Mesothelial cell of epicardium (in vitro differentiated cells): ENCODE results near the gene XRCC5. TPM values are rescaled to one million over a fixed set of nuclear protein-coding genes. Genes with fewer than 3 reads are reported as not detected.

ENCODE experiments used
- DNase-seq, 2 experiments: peaks; one replicate each; pipeline ENCODE4 v3.0.0; 2021; ENCODE audit warnings: low spot score in 2 of 2; ENCODE audit not compliant: unreplicated experiment in 2 of 2
- H3K27ac Mint-ChIP-seq: 2 replicates; pipeline ENCODE4 v1.8.0; 2021; ENCODE audit warnings: mixed read lengths
- H3K27me3 Mint-ChIP-seq: 2 replicates; pipeline ENCODE4 v1.8.0; 2021; ENCODE audit warnings: low read depth, mixed read lengths
- H3K36me3 Mint-ChIP-seq: 2 replicates; pipeline ENCODE4 v1.8.0; 2021; ENCODE audit warnings: mixed read lengths
- H3K4me1 Mint-ChIP-seq: 2 replicates; pipeline ENCODE4 v1.8.0; 2021; ENCODE audit warnings: mixed read lengths
- H3K4me3 Mint-ChIP-seq: 2 replicates; pipeline ENCODE4 v1.8.0; 2021; ENCODE audit warnings: mild to moderate bottlenecking, moderate library complexity, mixed read lengths
- H3K9me3 Mint-ChIP-seq: 2 replicates; pipeline ENCODE4 v1.8.0; 2021; ENCODE audit warnings: mixed read lengths
- total RNA-seq: library from RNA; stranded (reverse); gene quantifications from 3 replicates; pipeline ENCODE4 v1.2.1, GENCODE V29; 2021
- TF ChIP-seq, protein P1 (sequence below): fragments of 200-600 bp; sonication (generic); IDR thresholded peaks from one replicate; pipeline ENCODE4 v1.5.0; 2021; ENCODE audit warnings: antibody characterized with exemption; ENCODE audit not compliant: unreplicated experiment

Gene XRCC5
- total RNA-seq, 1 donor from 2014 or later = 294 TPM

DNA sequence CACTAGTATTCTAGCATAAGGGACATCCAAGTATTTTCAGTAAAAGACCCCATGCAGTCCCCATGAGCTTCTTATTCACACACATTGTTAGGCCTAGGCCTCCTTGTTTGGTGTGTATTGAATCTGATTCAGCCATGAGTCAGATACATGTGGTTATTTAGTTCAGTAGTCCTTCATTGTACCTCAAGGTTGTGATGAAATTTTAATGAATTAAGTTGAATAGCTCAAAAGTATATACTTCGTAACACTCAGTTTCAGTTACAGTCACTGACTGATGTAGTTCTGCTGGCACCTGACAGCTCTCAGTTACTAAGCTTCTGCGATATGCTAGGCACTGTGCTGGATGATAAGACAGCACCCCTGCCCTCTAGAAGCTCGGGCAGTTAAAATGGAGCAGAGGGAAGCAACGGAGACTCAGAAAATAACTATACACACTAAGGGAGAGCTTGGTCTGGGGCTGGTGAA, 86.4 kb downstream of the XRCC5 start:
- DNase-seq = no peak
- Mint-ChIP-seq H3K9me3 (no peaks in the 10 kb centered on the region), H3K27me3 (no peaks in the 10 kb centered on the region), H3K4me1 (no peaks in the 10 kb centered on the region), H3K27ac (no peak overlapping the region), H3K36me3 (peaks cover 63% of the 10 kb centered on the region), H3K4me3 (no peak overlapping the region)
- TF ChIP-seq, protein P1, sequence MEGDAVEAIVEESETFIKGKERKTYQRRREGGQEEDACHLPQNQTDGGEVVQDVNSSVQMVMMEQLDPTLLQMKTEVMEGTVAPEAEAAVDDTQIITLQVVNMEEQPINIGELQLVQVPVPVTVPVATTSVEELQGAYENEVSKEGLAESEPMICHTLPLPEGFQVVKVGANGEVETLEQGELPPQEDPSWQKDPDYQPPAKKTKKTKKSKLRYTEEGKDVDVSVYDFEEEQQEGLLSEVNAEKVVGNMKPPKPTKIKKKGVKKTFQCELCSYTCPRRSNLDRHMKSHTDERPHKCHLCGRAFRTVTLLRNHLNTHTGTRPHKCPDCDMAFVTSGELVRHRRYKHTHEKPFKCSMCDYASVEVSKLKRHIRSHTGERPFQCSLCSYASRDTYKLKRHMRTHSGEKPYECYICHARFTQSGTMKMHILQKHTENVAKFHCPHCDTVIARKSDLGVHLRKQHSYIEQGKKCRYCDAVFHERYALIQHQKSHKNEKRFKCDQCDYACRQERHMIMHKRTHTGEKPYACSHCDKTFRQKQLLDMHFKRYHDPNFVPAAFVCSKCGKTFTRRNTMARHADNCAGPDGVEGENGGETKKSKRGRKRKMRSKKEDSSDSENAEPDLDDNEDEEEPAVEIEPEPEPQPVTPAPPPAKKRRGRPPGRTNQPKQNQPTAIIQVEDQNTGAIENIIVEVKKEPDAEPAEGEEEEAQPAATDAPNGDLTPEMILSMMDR = no peak

DNA sequence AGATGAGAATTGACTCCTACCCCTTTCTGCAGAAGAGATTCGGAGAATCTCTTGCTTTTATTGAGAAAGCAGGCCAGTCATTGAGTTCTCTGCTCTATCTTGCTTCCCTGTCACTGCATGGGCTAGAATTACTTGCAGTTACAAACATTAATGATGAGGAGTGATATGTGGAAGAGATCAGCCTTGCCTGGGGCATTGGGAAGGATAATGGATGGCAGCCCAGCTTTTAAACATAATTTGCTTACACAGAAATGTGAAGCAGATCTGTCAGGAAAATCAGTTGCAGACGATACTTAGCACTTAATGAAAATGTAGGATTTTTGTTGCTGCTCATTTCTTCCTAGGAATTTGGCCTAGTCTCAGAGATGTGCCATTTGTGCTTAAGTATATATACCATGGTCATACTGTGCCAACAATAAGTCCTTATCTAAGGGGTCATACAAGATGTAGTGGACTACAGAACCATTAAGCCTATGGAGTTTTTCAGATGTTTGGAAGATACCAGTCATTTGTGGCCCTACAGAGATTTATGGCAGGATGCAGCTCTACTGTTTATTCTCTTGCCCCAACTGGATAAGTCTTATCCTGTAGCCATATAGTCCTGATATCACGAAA, 92.7 kb downstream of the XRCC5 start:
- TF ChIP-seq, protein P1 = no peak
- DNase-seq = no peak
- Mint-ChIP-seq H3K4me1 (peaks cover 13% of the 10 kb centered on the region), H3K27me3 (no peaks in the 10 kb centered on the region), H3K36me3 (peaks cover 77% of the 10 kb centered on the region), H3K27ac (no peak overlapping the region), H3K4me3 (no peak overlapping the region), H3K9me3 (no peaks in the 10 kb centered on the region)

DNA sequence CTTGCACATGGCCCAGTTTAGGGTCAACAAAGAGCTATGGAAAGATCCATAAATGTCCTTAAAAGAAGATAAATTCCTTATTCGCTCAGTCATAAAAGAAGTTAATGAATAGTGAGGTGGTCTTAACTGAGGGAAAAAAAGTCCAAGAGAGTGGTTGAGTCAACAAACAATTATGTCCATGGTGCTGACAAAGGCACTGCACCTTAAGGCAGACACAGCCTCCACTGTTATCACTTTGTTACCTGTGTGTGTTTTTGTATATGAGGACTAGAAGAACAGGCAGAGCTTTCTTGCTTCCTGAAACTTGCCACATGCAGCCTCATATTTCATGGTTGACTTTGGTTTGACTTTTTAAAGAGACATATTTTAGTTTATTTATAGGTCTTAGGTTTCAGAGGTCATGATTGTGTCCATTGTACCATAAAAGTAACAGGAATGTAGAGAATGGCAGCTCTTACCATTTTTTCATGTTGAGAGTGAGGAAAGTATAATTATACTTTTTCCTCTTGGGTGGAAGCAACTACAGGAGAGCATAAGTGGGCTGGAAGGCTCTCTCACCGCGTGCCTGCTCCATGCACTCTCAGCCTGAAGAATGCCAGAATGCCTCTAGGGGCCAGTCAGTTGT, 93.6 kb downstream of the XRCC5 start:
- H3K9me3 Mint-ChIP-seq = no peaks in the 10 kb centered on the region
- TF ChIP-seq, protein P1 = no peak
- H3K4me3 Mint-ChIP-seq = no peak overlapping the region
- no peak overlapping the region for H3K27ac Mint-ChIP-seq
- H3K27me3 Mint-ChIP-seq = no peaks in the 10 kb centered on the region
- peaks cover 13% of the 10 kb centered on the region for H3K4me1 Mint-ChIP-seq
- H3K36me3 Mint-ChIP-seq = peaks cover 77% of the 10 kb centered on the region
- DNase-seq = no peak

DNA sequence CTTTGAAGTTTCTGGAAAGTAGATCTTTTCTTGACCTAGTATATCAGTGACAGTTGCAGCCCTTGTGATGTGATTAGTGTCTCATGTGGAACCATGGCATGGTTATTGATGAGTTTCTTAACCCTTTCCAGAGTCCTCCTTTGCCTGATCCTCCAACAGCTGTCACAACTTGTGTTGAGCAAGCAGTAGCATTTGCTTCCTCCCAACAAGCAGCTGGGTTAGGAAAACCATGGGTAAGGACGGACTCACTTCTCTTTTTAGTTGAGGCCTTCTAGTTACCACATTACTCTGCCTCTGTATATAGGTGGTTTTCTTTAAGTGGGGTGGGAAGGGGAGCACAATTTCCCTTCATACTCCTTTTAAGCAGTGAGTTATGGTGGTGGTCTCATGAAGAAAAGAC, 96.3 kb downstream of the XRCC5 start:
- TF ChIP-seq, protein P1 = no peak
- Mint-ChIP-seq H3K27ac (no peak overlapping the region), H3K36me3 (peaks cover 70% of the 10 kb centered on the region), H3K4me3 (no peak overlapping the region), H3K27me3 (no peaks in the 10 kb centered on the region), H3K4me1 (peaks cover 17% of the 10 kb centered on the region), H3K9me3 (no peaks in the 10 kb centered on the region)
- no peak for DNase-seq

DNA sequence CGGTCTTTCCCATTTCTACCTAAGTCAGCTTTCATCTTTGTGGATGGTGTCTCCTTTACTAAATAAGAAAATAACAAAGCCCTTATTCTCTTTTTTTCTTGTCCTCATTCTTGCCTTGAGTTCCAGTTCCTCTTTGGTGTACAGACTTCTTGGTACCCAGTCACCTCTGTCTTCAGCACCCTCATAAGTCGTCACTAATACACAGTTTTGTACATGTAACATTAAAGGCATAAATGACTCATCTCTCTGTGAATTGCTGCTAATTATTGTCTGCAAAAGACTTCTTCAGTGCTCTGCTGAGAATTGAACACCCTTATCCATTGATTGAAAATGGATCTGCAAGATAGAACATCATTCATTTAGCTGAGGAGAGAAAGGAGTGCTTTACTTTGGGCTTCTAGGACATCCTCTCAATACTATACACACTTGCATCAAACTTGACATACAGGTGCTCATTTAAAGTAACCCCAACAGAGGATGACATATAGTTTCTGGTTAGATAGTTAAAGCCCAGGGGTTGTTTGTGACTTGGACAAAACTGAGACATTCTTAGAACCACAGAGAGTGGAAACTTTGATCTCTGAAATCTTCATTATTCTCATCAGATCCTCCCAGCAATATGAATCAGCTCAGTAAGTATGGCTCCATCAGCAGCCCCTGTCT, 97.0 kb downstream of the XRCC5 start:
- TF ChIP-seq, protein P1 = no peak
- Mint-ChIP-seq H3K36me3 (peaks cover 64% of the 10 kb centered on the region), H3K4me1 (peaks cover 23% of the 10 kb centered on the region), H3K4me3 (no peak overlapping the region), H3K27ac (no peak overlapping the region), H3K27me3 (no peaks in the 10 kb centered on the region), H3K9me3 (no peaks in the 10 kb centered on the region)
- no peak for DNase-seq
